GM19193 (cell line): ENCODE results near the gene GALC.

Experiments
- POLR2A ChIP-seq: IDR thresholded peaks from 4 replicates; pipeline ENCODE4 v1.6.1; 2011; ENCODE audit not compliant: insufficient read depth, insufficient read length; ENCODE audit errors: extremely low read depth

GALC gene

DNA sequence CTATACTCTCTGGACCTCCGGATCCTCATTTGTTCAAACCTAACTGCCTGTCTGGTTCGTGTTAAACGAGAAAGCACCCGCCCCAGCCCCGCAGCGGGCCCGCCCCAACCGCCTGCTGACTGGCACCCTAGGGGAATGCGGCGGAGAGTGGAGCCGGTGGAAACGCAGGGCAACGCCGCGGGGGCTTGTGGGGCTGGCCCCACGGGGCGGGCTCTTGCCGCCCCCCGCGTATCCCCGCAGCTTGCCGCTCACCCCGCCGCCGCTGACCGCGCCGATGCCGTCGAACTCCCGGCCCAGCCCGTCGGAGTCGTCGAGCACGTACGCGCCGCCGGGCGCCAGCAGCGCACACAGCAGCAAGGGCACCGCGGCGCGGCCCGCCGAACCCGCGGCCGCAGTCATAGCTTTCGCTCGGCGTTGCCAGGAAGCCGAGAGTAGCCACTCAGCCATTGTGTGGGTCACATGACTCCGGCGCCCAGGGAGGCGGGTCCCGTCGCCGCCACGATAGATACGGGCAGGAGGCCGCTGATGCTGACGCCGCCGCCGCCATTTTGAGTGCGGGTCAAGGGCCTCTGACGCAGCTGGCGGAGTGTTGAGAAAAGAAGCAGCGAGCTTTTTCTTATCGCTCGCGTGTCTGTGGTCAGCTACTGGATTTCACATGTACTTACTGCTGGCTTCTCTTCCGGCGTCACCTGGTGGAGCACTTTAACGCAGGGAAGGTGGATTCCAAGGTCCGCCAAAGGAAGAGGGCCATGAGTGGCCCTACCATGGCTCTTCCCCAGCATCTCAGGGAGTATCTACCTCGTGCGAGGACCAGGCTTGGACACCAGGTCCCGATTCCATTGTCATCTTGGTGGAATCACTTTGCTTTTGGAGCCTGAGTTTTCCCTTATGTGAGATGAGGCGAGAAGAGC is at the start of gene GALC:
GALC (minus strand) TSS at position 465 of the 911 bp plus-strand sequence; CDS start at position 447, 18 bp downstream.
- TF ChIP-seq POLR2A: peak; percentile 73

DNA sequence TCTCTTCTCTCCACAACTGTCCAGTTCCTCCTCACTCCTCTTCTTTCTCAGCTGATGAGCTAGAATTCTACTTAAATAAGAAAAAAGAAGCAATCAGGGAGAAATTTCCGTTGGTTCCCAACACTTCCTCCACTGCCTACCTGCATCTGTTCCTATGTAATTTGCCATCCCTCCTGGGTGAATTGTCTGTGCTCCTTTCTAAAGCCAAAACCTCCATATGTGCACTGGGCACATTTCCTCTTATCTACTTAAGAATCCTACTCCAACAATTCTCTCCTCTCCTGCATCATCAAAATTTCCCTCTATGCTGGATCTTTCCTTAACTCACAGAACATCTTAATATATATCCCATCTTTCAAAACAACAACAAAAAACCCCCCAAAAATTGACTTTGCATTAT is 47.2 kb upstream of the GALC start:
- TF ChIP-seq POLR2A: no peak

DNA sequence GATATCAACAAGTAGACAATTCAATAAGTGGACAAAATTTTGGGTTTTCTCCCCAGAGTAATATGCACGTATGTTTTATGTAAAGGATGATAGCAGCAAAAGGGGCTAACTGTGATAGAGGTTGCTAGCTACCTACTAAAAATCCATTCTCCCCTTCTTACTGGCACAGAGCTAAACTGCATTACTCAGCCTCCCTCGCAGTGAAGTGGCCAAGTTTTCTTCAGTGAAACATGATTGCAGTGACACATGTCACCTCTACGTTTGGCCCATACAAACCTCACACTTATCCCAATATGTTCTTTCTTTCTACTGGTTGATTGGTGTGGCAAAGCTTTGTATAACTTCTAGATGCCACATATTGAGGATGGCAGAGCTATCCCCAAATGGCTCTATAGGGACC is 46.2 kb upstream of the GALC start:
- no peak for TF ChIP-seq POLR2A

GRCh38 chr14:88037325-88037724 is 44.3 kb upstream of the GALC start:
- no peak for TF ChIP-seq POLR2A

DNA sequence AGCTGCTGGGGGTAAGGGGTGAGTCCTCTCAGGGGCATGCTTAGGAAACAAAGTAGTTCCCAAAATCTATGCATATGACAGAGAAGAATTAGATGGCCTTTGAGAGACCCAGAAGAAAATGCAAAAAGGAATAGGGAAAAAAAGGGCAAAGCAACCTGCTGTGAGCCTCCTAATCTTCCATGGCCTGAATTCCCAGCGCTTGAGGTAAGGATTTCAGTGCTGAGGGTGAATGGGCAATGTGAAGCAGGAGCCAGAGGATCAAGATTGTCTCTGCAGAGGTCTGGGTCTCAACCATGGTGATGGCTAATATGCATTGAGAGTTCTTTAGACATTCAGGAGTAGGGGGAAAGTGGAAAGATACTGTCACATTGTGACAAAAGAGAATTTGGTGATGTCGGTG is 43.4 kb upstream of the GALC start:
- TF ChIP-seq POLR2A: no peak

GRCh38 chr14:88034076-88034475 is 41.1 kb upstream of the GALC start:
- TF ChIP-seq POLR2A: no peak

- no peak for TF ChIP-seq POLR2A
Measured at GRCh38 chr14:88032373-88032772, 39.4 kb upstream of the GALC start.

DNA sequence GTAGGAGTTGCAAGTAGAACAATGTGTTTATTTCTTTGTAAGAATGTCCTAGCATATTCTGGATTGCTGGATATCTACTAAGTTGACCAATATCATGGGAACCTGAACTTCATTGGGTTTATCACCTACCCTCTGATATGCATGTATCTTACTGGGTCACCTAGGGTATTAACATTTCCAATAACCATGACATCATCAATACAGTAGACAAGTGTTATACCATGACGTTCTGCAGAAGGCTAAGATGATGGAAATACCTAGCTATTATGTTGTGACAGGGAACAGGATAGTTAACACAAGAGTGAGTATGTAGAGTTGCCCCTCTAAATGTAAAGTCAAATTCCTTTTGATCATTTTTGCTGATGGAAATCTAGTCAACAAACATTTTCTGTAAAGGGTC is 37.9 kb upstream of the GALC start:
- TF ChIP-seq POLR2A: no peak

- TF ChIP-seq POLR2A: no peak
Measured at GRCh38 chr14:88030079-88030478, 37.1 kb upstream of the GALC start.

DNA sequence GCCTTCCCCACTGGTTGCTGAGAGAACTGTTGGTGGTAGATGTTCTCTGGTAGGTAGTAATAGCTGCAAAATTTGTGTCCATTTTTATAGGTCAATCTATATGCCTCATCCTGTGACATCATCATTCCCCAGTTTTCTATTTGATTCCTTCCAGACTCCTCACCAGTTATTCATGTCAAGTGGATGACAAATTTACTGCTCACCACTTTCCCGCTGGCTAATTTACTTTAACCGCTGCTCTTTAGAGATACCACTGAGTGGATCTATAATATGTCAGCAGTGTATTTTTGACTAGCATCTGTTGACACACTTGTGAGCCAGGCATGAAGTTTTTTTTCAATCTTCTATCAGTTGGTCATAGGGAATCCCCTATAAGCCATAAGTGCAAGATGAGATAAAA is 36.5 kb upstream of the GALC start:
- no peak for TF ChIP-seq POLR2A

GRCh38 chr14:88026890-88027289 is 33.9 kb upstream of the GALC start:
- no peak for TF ChIP-seq POLR2A

GRCh38 chr14:88025313-88025712 is 32.3 kb upstream of the GALC start:
- TF ChIP-seq POLR2A: no peak

- no peak for TF ChIP-seq POLR2A
Measured at GRCh38 chr14:88023658-88024187, 30.7 kb upstream of the GALC start.

DNA sequence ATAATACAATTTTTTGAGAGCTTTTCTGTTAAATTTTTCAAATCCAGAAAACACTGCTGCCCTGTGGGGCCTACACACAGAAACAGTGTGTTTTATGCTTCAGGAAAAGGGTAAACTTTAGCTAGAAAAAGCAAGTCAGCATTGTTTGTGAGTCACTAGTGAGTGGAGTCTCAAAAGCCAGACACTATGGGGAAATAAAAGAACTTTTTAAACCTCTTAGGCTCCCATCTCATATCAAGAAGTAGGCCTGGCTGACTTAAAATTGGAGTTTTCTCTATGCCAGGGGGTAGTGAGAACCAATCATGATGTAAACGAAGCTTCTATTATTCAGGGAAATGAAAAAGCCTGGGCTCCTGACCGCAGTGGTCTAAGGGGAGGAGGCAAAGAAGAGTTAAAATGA is 24.6 kb upstream of the GALC start:
- no peak for TF ChIP-seq POLR2A

- TF ChIP-seq POLR2A: no peak
Measured at GRCh38 chr14:88016768-88017167, 23.8 kb upstream of the GALC start.

DNA sequence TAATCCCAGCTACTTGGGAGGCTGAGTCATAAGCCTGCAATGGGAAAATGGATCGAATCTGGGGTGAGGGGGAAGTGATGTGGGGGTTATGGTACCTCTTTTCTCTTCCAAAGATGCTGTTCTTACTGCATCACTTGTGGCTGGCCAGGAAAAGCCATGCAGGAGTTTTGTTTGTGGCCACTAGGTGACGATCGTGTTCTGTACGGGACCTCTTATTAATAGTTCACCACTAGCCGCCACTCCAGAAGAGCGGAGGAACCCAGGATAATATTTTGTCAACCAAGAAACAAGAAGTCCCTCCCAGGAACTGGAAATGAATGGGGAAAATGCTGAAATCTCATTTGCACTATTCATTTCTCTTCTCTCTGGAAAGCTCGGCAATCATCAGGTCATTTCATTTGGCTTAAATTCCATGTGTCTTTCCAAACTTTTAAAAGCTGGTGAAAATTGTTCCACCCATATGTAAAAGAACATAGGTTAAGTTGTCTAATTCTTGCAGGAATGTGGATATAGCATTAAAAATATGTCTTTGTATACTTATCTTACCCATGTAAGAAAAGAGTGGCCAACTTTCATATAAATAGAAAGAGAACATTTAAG is 20.9 kb upstream of the GALC start:
- no peak for TF ChIP-seq POLR2A
